Smooth muscle cell of the pulmonary artery (primary cell): Measurements from ENCODE around the gene GOLGA8N. TPM values are rescaled to one million over a fixed set of nuclear protein-coding genes. Genes with fewer than 3 reads are reported as not detected.

Experiments
- total RNA-seq: library from RNA; depleted of rRNA; stranded (reverse); fragments of >200 nt; gene quantifications from 2 replicates; pipeline ENCODE4 v1.2.3, GENCODE V29; 2014

GOLGA8N gene
- 6.8 and 7.1 TPM in 2 replicates for total RNA-seq

GRCh38 chr15:32593151-32593550 is at the start of gene GOLGA8N:
Gene GOLGA8N (plus strand): TSS chr15:32593456.

DNA sequence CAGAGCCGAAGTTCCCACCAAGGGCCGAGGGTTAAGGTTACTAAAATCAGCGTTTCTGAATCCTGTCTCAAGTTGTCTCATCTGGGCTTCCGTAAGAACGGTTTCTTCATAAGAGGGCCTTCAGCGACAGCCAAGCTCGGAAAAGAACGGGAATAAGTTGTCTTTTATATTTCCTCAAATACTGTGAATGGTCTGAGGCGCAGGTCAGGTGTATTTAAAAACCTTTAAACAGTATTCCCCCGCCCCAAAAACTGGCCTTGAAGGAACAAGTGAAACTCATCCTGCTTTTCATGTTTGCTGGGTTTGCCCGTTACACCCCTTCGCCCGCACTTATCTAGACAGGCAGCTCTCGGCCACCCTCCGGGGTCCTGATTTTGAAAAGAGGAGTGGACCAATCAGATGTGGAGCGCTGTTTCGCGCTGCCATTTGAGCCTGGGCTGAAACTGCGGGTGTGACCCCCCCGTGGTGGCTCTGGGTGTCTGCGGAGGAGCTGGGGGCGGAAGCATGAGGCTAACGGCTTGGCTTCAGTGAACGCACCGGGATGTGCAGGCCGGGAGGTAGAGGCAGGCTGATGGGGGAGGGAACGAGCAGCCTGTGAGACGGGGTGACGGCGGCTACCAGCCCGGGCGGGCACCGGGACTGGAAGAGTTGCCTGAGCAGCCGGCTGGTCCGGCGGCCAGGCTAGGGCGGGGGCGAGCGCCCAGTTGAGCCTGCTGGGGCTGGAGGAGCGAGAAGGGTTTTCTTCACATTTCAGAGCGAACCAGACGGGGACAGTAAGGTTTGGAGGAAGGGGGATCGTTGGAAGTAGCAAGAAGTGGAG is 22.0 kb downstream of the GOLGA8N start, which contains the start of gene ARHGAP11A:
Gene ARHGAP11A (plus strand): TSS at position 454 of the 820 bp plus-strand sequence. CDS start 708 bp downstream, outside the sequence.

DNA sequence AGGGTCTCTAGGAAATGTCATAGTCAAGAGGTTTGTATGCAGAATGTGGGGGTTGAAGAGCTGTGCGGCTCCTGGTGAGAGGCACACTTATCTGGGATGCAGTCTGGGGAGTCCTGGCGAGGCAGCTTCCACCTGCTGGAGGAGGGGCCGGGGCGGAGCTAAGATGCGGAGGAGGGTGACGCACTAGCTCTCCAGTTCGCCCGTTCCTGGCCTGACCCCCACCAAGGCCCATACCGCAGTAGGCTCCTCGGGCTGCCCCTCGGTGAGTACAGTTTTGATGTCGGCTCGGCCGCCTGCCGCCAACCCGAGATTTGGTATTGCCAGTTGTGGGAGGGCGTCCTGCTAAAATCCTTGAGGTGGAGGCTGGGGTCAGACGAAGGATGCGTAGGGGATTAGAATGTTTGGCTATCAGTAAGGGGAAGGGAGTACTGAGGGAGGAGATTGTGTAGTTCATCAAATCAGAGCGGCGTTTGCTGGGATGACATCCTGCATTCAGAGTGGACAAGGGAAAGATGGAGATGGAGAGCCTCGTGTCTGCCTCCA is 48.3 kb downstream of the GOLGA8N start, which contains the start of gene SCG5:
Gene SCG5 (plus strand): TSS at position 194 of the 543 bp plus-strand sequence. CDS start 1,883 bp downstream, outside the sequence.

Other genes with a start within 250 kb of the GOLGA8N start
- gene GOLGA8K, start 190.2 kb upstream of the GOLGA8N start, total RNA-seq = 0.36 and 0.46 TPM in 2 replicates
- gene GOLGA8O, start 137.8 kb upstream of the GOLGA8N start, total RNA-seq = 0.20 and 0.96 TPM in 2 replicates
- gene ARHGAP11A, start 22.0 kb downstream of the GOLGA8N start, total RNA-seq = 5.3 and 12.3 TPM in 2 replicates
- 15.9 and 29.6 TPM in 2 replicates for gene SCG5, start 48.3 kb downstream of the GOLGA8N start, total RNA-seq
- 166 and 792 TPM in 2 replicates for gene GREM1, start 124.5 kb downstream of the GOLGA8N start, total RNA-seq